Activated naive CD4-positive, alpha-beta T cell treated with anti-CD3 and anti-CD28 coated beads, Interleukin-2, amount 50 U/mL, for 24 hours (primary cell): ENCODE data around the gene ADGRE2.
"Not testable (repeated sequence)": the region's sequence is repeated elsewhere in the genome, so short reads cannot be mapped to it uniquely, and the experiment has no call there.

ENCODE experiments used
- H3K27ac Mint-ChIP-seq: one replicate; pipeline ENCODE4 v1.8.0; 2021; ENCODE audit warnings: mild to moderate bottlenecking, mixed read lengths
- H3K27me3 Mint-ChIP-seq: one replicate; pipeline ENCODE4 v1.8.0; 2021; ENCODE audit warnings: mixed read lengths
- H3K36me3 Mint-ChIP-seq: one replicate; pipeline ENCODE4 v1.8.0; 2021; ENCODE audit warnings: mixed read lengths
- H3K4me1 Mint-ChIP-seq: one replicate; pipeline ENCODE4 v1.8.0; 2021; ENCODE audit warnings: mixed read lengths
- H3K4me3 Mint-ChIP-seq: one replicate; pipeline ENCODE4 v1.8.0; 2021; ENCODE audit warnings: mild to moderate bottlenecking, mixed read lengths
- H3K9me3 Mint-ChIP-seq: one replicate; pipeline ENCODE4 v1.8.0; 2021; ENCODE audit warnings: mixed read lengths

The ADGRE2 gene

GRCh38 chr19:14778110-14778845 is at the start of gene ADGRE2:
TSS of gene ADGRE2 (minus strand) at chr19:14778560. CDS start at chr19:14776756, 1,804 bp downstream.
- H3K9me3 Mint-ChIP-seq, H3K4me3 Mint-ChIP-seq, H3K4me1 Mint-ChIP-seq, H3K27ac Mint-ChIP-seq, H3K36me3 Mint-ChIP-seq: not testable (repeated sequence)
- peaks cover 27% of the 10 kb centered on the region for H3K27me3 Mint-ChIP-seq

GRCh38 chr19:14826006-14826405 is 47.6 kb upstream of the ADGRE2 start:
- H3K27me3 Mint-ChIP-seq = peaks cover 33% of the 10 kb centered on the region
- no peak overlapping the region for H3K27ac Mint-ChIP-seq
- no peak overlapping the region for H3K4me3 Mint-ChIP-seq
- no peaks in the 10 kb centered on the region for H3K4me1 Mint-ChIP-seq
- no peaks in the 10 kb centered on the region for H3K36me3 Mint-ChIP-seq
- H3K9me3 Mint-ChIP-seq = peaks cover 5% of the 10 kb centered on the region

- peaks cover 27% of the 10 kb centered on the region for H3K27me3 Mint-ChIP-seq
- H3K4me1 Mint-ChIP-seq = no peaks in the 10 kb centered on the region
- no peak overlapping the region for H3K4me3 Mint-ChIP-seq
- H3K9me3 Mint-ChIP-seq = peaks cover 5% of the 10 kb centered on the region
- H3K36me3 Mint-ChIP-seq = no peaks in the 10 kb centered on the region
- H3K27ac Mint-ChIP-seq = no peak overlapping the region
These were observed 43.6 kb upstream of the ADGRE2 start for GRCh38 chr19:14821937-14822336.

DNA sequence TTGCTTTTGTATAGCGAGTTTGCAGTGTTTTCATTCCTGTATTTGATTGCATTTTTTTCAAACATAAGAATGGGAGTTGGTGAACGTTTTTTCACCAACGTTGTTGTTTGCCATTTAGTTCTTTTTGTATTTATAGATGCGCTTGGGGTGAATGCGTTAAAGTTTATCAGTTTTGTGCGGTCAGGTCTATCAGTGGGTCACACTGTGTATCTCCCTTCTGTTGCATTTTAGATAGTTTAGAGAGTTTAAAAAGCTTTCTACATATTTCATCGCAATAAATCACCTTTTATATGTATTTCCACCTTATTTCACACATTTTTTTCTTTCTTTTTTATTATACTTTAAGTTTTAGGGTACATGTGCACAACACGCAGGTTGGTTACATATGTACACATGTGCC is 40.2 kb upstream of the ADGRE2 start:
- Mint-ChIP-seq H3K4me1 (no peaks in the 10 kb centered on the region), H3K27me3 (peaks cover 11% of the 10 kb centered on the region), H3K4me3 (no peak overlapping the region), H3K36me3 (no peaks in the 10 kb centered on the region), H3K27ac (no peak overlapping the region), H3K9me3 (no peaks in the 10 kb centered on the region)

DNA sequence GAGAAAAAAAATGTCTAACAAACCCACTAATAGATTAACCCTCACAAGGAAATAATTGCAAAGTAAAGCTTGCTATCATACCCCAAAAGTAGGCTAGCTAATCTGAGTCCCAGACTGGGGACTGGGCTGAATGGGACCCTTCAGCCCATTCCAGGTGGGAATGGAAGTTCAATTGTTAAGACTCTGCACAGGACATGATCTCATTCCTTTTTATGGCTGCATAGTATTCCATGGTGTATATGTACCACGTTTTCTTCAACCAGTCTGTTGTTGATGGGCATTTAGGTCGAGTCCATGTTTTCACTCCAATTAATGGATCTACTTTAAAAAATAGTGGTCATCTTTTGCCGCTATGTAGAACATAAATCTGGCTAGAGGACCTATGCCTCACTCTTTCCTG is 38.7 kb upstream of the ADGRE2 start:
- Mint-ChIP-seq H3K4me1 (no peaks in the 10 kb centered on the region), H3K27ac (no peak overlapping the region), H3K9me3 (no peaks in the 10 kb centered on the region), H3K4me3 (no peak overlapping the region), H3K27me3 (peaks cover 5% of the 10 kb centered on the region), H3K36me3 (no peaks in the 10 kb centered on the region)

DNA sequence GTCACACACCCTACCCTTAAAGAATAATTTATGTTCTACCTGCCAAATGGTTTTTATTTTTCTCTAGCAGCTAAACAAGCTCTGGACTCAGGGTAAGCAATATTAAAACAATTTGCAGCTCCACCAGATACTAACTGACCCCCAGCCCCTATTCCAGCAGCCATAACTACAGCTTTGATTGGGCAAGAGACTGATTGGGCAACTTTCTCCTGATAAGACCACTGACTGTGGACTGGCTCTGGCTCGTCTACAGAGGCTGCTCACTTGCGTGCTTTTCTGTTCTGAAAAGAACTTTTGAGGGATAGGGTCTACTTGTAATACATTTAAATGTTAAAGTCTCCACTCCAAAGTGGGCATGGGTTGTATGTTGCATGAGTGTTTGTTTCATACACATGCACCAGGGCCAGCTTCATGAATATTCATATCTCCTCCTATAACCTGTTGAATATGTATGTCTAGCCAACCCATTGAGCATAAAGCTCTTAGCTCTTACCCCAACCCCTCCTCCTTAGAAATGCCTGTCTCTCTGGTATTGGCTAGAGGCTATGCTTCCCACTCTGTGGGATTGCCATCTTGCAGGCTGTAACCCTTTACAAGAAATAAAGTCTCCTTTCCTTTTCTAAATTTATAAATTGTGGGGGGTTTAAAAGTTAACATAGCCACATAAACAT is 36.8 kb upstream of the ADGRE2 start:
- H3K27ac Mint-ChIP-seq = no peak overlapping the region
- H3K4me1 Mint-ChIP-seq = no peaks in the 10 kb centered on the region
- H3K36me3 Mint-ChIP-seq = no peaks in the 10 kb centered on the region
- H3K9me3 Mint-ChIP-seq = no peaks in the 10 kb centered on the region
- H3K27me3 Mint-ChIP-seq = peaks cover 2% of the 10 kb centered on the region
- no peak overlapping the region for H3K4me3 Mint-ChIP-seq

GRCh38 chr19:14809272-14810057 is 31.1 kb upstream of the ADGRE2 start:
- Mint-ChIP-seq H3K27me3 (peaks cover 5% of the 10 kb centered on the region), H3K4me1 (peaks cover 4% of the 10 kb centered on the region), H3K4me3 (no peak overlapping the region), H3K9me3 (no peaks in the 10 kb centered on the region), H3K27ac (no peak overlapping the region), H3K36me3 (no peaks in the 10 kb centered on the region)

GRCh38 chr19:14804765-14805164 is 26.4 kb upstream of the ADGRE2 start:
- Mint-ChIP-seq H3K4me3 (no peak overlapping the region), H3K9me3 (no peaks in the 10 kb centered on the region), H3K4me1 (peaks cover 4% of the 10 kb centered on the region), H3K36me3 (peaks cover 2% of the 10 kb centered on the region), H3K27ac (no peak overlapping the region), H3K27me3 (peaks cover 3% of the 10 kb centered on the region)

GRCh38 chr19:14798760-14799159 is 20.4 kb upstream of the ADGRE2 start:
- Mint-ChIP-seq H3K36me3 (peaks cover 2% of the 10 kb centered on the region), H3K27me3 (peaks cover 7% of the 10 kb centered on the region), H3K4me3 (no peak overlapping the region), H3K9me3 (no peaks in the 10 kb centered on the region), H3K4me1 (no peaks in the 10 kb centered on the region), H3K27ac (no peak overlapping the region)

DNA sequence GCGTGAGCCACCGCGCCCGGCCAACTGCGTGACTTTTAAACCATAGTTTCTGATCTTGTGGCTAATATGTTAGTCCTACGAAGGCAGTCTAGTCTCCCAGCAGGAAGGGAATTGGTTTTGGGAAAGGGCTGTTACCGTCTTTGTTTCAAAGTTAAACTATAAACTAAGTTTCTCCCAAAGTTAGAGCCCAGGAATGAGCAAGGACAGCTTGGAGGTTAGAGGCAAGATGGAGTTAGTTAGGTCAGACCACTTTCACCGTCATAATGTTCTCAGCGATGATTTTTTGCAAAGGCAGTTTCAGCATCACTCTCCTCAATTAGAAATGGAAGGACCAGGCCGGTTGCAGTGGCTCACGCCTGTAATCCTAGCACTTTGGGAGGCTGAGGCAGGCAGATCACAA is 17.7 kb upstream of the ADGRE2 start:
- Mint-ChIP-seq H3K27me3 (peaks cover 7% of the 10 kb centered on the region), H3K9me3 (no peaks in the 10 kb centered on the region), H3K4me3 (no peak overlapping the region), H3K4me1 (no peaks in the 10 kb centered on the region), H3K27ac (no peak overlapping the region), H3K36me3 (no peaks in the 10 kb centered on the region)

- Mint-ChIP-seq H3K4me1 (no peaks in the 10 kb centered on the region), H3K27ac (no peak overlapping the region), H3K4me3 (no peak overlapping the region), H3K27me3 (peaks cover 7% of the 10 kb centered on the region), H3K9me3 (no peaks in the 10 kb centered on the region), H3K36me3 (no peaks in the 10 kb centered on the region)
These were observed 16.8 kb upstream of the ADGRE2 start for GRCh38 chr19:14795078-14795721.

- not testable (repeated sequence) for H3K4me3 Mint-ChIP-seq, H3K4me1 Mint-ChIP-seq, H3K36me3 Mint-ChIP-seq, H3K27ac Mint-ChIP-seq, H3K9me3 Mint-ChIP-seq, H3K27me3 Mint-ChIP-seq
These were observed 13.9 kb upstream of the ADGRE2 start for GRCh38 chr19:14792250-14792649.

DNA sequence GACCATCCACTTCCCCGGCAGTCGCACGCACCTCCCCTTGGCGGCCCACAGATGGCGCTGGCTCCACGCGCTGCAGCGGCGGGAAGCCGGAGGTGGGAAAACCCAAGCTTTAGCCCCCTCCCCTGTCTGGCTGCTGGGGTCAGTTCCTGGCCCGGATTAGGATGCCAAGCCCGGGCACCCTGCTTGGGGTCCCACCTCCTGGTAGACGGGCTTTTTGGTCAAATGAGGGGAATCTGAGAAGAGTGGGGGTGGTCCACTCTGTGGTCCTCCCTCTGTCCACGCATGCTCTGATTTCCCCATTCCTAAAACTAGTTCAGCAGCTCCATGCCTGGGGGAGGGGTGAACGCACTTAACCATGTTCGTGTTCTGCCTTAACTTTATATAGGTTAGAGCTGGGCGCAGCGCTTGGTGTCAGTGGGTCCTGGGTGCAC is 8.1 kb upstream of the ADGRE2 start:
- H3K4me3 Mint-ChIP-seq = no peak overlapping the region
- no peaks in the 10 kb centered on the region for H3K36me3 Mint-ChIP-seq
- H3K9me3 Mint-ChIP-seq = no peaks in the 10 kb centered on the region
- peaks cover 20% of the 10 kb centered on the region for H3K4me1 Mint-ChIP-seq
- no peak overlapping the region for H3K27ac Mint-ChIP-seq
- H3K27me3 Mint-ChIP-seq = peaks cover 12% of the 10 kb centered on the region

GRCh38 chr19:14785102-14785793 is 6.9 kb upstream of the ADGRE2 start:
- not testable (repeated sequence) for H3K9me3 Mint-ChIP-seq, H3K27ac Mint-ChIP-seq, H3K36me3 Mint-ChIP-seq, H3K4me3 Mint-ChIP-seq
- peaks cover 20% of the 10 kb centered on the region for H3K4me1 Mint-ChIP-seq
- H3K27me3 Mint-ChIP-seq = peaks cover 16% of the 10 kb centered on the region

- H3K36me3 Mint-ChIP-seq, H3K27ac Mint-ChIP-seq, H3K9me3 Mint-ChIP-seq, H3K4me3 Mint-ChIP-seq: not testable (repeated sequence)
- Mint-ChIP-seq H3K27me3 (peaks cover 16% of the 10 kb centered on the region), H3K4me1 (peaks cover 20% of the 10 kb centered on the region)
These were observed 6.4 kb upstream of the ADGRE2 start for GRCh38 chr19:14784730-14785101.
